Upper lobe of left lung (tissue), 4 donors: ENCODE data around the gene SCLY.

Experiments used
- POLR2A ChIP-seq, 4 donors: fragments of 450-650 bp; IDR thresholded peaks; one replicate each; pipeline ENCODE4 v1.5.1; 2016 to 2017; ENCODE audit warnings: antibody characterized with exemption in 4 of 4, mild to moderate bottlenecking in 2 of 4
- TF ChIP-seq, protein P1 (sequence below), 6 experiments: fragments of 450-650 bp in 4 of 6; fragments of 200-600 bp in 2 of 6; sonication (generic) in 2 of 6; IDR thresholded peaks; one replicate each; pipeline ENCODE4 v1.5.1; 2016 to 2019; ENCODE audit warnings: antibody characterized with exemption in 6 of 6

GRCh38 chr2:238133499-238134392 lies 72.9 kb downstream of the SCLY start:
- TF ChIP-seq POLR2A (IDR thresholded peaks at IDR 0.05), result no peak
- TF ChIP-seq, protein P1, sequence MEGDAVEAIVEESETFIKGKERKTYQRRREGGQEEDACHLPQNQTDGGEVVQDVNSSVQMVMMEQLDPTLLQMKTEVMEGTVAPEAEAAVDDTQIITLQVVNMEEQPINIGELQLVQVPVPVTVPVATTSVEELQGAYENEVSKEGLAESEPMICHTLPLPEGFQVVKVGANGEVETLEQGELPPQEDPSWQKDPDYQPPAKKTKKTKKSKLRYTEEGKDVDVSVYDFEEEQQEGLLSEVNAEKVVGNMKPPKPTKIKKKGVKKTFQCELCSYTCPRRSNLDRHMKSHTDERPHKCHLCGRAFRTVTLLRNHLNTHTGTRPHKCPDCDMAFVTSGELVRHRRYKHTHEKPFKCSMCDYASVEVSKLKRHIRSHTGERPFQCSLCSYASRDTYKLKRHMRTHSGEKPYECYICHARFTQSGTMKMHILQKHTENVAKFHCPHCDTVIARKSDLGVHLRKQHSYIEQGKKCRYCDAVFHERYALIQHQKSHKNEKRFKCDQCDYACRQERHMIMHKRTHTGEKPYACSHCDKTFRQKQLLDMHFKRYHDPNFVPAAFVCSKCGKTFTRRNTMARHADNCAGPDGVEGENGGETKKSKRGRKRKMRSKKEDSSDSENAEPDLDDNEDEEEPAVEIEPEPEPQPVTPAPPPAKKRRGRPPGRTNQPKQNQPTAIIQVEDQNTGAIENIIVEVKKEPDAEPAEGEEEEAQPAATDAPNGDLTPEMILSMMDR (IDR thresholded peaks at IDR 0.05), result no peak
